Measurements from ENCODE around the gene L3MBTL4.

DNA sequence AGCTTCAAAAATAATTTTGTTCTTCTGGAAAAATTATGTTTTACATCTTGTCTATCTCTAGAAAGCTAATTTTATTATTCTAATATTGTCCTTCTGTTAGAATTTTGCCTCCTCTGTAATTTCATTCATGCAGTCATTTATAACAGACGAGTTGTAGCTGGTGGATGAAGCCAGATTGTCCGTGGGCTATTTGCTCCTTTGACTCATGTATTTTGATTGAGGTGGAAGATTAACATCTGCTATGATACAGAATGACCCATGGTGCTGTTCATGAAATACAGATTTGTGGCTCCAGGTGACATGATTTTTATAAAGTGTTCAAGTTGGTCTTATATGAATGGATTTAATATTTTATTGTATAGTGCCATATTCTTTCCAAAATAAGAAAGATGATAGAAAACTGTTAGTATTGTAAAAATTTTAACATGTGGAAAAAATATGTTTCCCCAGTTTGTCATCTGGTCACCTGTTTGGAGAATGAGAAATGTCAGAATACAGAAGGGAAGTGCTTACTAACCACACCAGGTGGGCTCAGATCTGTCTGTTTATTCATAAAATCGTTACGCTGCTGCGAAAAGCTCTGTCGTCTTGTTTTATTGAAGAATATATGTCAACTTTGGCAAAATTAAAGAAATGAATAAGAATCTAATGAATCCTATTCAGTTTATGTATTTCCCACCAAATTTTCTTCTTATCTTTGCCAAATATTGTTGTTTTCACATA is 20.4 kb upstream of the L3MBTL4 start:
- TF ChIP-seq, protein P1, sequence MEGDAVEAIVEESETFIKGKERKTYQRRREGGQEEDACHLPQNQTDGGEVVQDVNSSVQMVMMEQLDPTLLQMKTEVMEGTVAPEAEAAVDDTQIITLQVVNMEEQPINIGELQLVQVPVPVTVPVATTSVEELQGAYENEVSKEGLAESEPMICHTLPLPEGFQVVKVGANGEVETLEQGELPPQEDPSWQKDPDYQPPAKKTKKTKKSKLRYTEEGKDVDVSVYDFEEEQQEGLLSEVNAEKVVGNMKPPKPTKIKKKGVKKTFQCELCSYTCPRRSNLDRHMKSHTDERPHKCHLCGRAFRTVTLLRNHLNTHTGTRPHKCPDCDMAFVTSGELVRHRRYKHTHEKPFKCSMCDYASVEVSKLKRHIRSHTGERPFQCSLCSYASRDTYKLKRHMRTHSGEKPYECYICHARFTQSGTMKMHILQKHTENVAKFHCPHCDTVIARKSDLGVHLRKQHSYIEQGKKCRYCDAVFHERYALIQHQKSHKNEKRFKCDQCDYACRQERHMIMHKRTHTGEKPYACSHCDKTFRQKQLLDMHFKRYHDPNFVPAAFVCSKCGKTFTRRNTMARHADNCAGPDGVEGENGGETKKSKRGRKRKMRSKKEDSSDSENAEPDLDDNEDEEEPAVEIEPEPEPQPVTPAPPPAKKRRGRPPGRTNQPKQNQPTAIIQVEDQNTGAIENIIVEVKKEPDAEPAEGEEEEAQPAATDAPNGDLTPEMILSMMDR (IDR thresholded peaks at IDR 0.05), result no peak
- TF ChIP-seq EZH2phosphoT487 (IDR thresholded peaks at IDR 0.05), result no peak

All from neural progenitor cell (in vitro differentiated cells).